ENCODE results near the gene ACO1. TPM values are rescaled to one million over a fixed set of nuclear protein-coding genes. Genes with fewer than 3 reads are reported as not detected.

The ACO1 gene
- total RNA-seq, 1 donor: 105 TPM

- H3K4me2 ChIP-seq (ENCODE audit: insufficient read depth, low read length): peak overlapping the region; percentile 59
- no peak for DNase-seq (ENCODE audit: insufficient read length, low spot score, missing footprints)
- H3K4me1 ChIP-seq (ENCODE audit: insufficient read depth, low read length): peaks cover 43% of the 10 kb centered on the region
- peaks cover 2% of the 10 kb centered on the region for H3K79me2 ChIP-seq (ENCODE audit: insufficient read depth, low read length)
- no peaks in the 10 kb centered on the region for H3K9me3 ChIP-seq (ENCODE audit: low read depth, low read length)
- no peaks in the 10 kb centered on the region for H4K20me1 ChIP-seq (ENCODE audit: insufficient read depth, low read length)
- no peak for TF ChIP-seq CTCF (IDR thresholded peaks at IDR 0.05; ENCODE audit: extremely low read depth, low read depth, low read length)
- peaks cover 54% of the 10 kb centered on the region for H3K36me3 ChIP-seq (ENCODE audit: insufficient read depth, low read length)
- peak overlapping the region; percentile 7 for H3K4me3 ChIP-seq (ENCODE audit: insufficient read depth, low read length)
- no peaks in the 10 kb centered on the region for H3K27me3 ChIP-seq (ENCODE audit: insufficient read depth, low read length)
- H3K27ac ChIP-seq (ENCODE audit: low read depth, low read length): peak overlapping the region; percentile 54
- H2AFZ ChIP-seq (ENCODE audit: low read length): no peak overlapping the region
Measured at GRCh38 chr9:32431196-32431595, 46.8 kb downstream of the ACO1 start.

- peak; percentile 66 for DNase-seq (ENCODE audit: insufficient read length, low spot score, missing footprints)
- peaks cover 62% of the 10 kb centered on the region for H3K36me3 ChIP-seq (ENCODE audit: insufficient read depth, low read length)
- H3K27ac ChIP-seq (ENCODE audit: low read depth, low read length): peak overlapping the region; percentile 54
- H3K27me3 ChIP-seq (ENCODE audit: insufficient read depth, low read length): no peaks in the 10 kb centered on the region
- peaks cover 2% of the 10 kb centered on the region for H3K79me2 ChIP-seq (ENCODE audit: insufficient read depth, low read length)
- no peak overlapping the region for H3K4me3 ChIP-seq (ENCODE audit: insufficient read depth, low read length)
- H3K4me2 ChIP-seq (ENCODE audit: insufficient read depth, low read length): no peak overlapping the region
- TF ChIP-seq CTCF (IDR thresholded peaks at IDR 0.05; ENCODE audit: extremely low read depth, low read depth, low read length): peak; percentile 61
- H3K9me3 ChIP-seq (ENCODE audit: low read depth, low read length): no peaks in the 10 kb centered on the region
- H3K4me1 ChIP-seq (ENCODE audit: insufficient read depth, low read length): peaks cover 35% of the 10 kb centered on the region
- H4K20me1 ChIP-seq (ENCODE audit: insufficient read depth, low read length): no peaks in the 10 kb centered on the region
- no peak overlapping the region for H2AFZ ChIP-seq (ENCODE audit: low read length)
Measured at GRCh38 chr9:32431940-32432555, 47.6 kb downstream of the ACO1 start.

GRCh38 chr9:32434892-32435291 lies 50.4 kb downstream of the ACO1 start:
- H2AFZ ChIP-seq (ENCODE audit: low read length): no peak overlapping the region
- H3K27me3 ChIP-seq (ENCODE audit: insufficient read depth, low read length): no peaks in the 10 kb centered on the region
- no peak for DNase-seq (ENCODE audit: insufficient read length, low spot score, missing footprints)
- no peaks in the 10 kb centered on the region for H3K9me3 ChIP-seq (ENCODE audit: low read depth, low read length)
- H3K4me2 ChIP-seq (ENCODE audit: insufficient read depth, low read length): no peak overlapping the region
- H3K79me2 ChIP-seq (ENCODE audit: insufficient read depth, low read length): no peaks in the 10 kb centered on the region
- H3K27ac ChIP-seq (ENCODE audit: low read depth, low read length): no peak overlapping the region
- TF ChIP-seq CTCF (IDR thresholded peaks at IDR 0.05; ENCODE audit: extremely low read depth, low read depth, low read length): no peak
- no peaks in the 10 kb centered on the region for H4K20me1 ChIP-seq (ENCODE audit: insufficient read depth, low read length)
- peaks cover 75% of the 10 kb centered on the region for H3K36me3 ChIP-seq (ENCODE audit: insufficient read depth, low read length)
- H3K4me3 ChIP-seq (ENCODE audit: insufficient read depth, low read length): no peak overlapping the region
- H3K4me1 ChIP-seq (ENCODE audit: insufficient read depth, low read length): peaks cover 22% of the 10 kb centered on the region

GRCh38 chr9:32441678-32442077 lies 57.2 kb downstream of the ACO1 start:
- no peaks in the 10 kb centered on the region for H3K27me3 ChIP-seq (ENCODE audit: insufficient read depth, low read length)
- H4K20me1 ChIP-seq (ENCODE audit: insufficient read depth, low read length): no peaks in the 10 kb centered on the region
- H3K27ac ChIP-seq (ENCODE audit: low read depth, low read length): no peak overlapping the region
- no peaks in the 10 kb centered on the region for H3K79me2 ChIP-seq (ENCODE audit: insufficient read depth, low read length)
- no peak overlapping the region for H3K4me3 ChIP-seq (ENCODE audit: insufficient read depth, low read length)
- no peaks in the 10 kb centered on the region for H3K4me1 ChIP-seq (ENCODE audit: insufficient read depth, low read length)
- H3K9me3 ChIP-seq (ENCODE audit: low read depth, low read length): no peaks in the 10 kb centered on the region
- no peak for TF ChIP-seq CTCF (IDR thresholded peaks at IDR 0.05; ENCODE audit: extremely low read depth, low read depth, low read length)
- no peak overlapping the region for H2AFZ ChIP-seq (ENCODE audit: low read length)
- H3K4me2 ChIP-seq (ENCODE audit: insufficient read depth, low read length): no peak overlapping the region
- no peak for DNase-seq (ENCODE audit: insufficient read length, low spot score, missing footprints)
- H3K36me3 ChIP-seq (ENCODE audit: insufficient read depth, low read length): peaks cover 50% of the 10 kb centered on the region
